ENCODE data around the gene CBLB.

- TF ChIP-seq, protein P1, sequence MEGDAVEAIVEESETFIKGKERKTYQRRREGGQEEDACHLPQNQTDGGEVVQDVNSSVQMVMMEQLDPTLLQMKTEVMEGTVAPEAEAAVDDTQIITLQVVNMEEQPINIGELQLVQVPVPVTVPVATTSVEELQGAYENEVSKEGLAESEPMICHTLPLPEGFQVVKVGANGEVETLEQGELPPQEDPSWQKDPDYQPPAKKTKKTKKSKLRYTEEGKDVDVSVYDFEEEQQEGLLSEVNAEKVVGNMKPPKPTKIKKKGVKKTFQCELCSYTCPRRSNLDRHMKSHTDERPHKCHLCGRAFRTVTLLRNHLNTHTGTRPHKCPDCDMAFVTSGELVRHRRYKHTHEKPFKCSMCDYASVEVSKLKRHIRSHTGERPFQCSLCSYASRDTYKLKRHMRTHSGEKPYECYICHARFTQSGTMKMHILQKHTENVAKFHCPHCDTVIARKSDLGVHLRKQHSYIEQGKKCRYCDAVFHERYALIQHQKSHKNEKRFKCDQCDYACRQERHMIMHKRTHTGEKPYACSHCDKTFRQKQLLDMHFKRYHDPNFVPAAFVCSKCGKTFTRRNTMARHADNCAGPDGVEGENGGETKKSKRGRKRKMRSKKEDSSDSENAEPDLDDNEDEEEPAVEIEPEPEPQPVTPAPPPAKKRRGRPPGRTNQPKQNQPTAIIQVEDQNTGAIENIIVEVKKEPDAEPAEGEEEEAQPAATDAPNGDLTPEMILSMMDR (IDR thresholded peaks at IDR 0.05; ENCODE audit: borderline replicate concordance, extremely low read depth, low read length, poor library complexity, severe bottlenecking): no peak
- TF ChIP-seq EZH2 (IDR thresholded peaks at IDR 0.05; ENCODE audit: borderline replicate concordance, low read depth, low read length, severe bottlenecking): no peak
Measured at GRCh38 chr3:105798381-105798934, 70.4 kb downstream of the CBLB start.
